Natural killer cell treated with Interleukin-12 subunit alpha and Interleukin-12 subunit beta and Interleukin-15 and Interleukin-18, amount 100 ng/mL, for 72 hours (primary cell): ENCODE results near the gene TRMT10B. TPM values are rescaled to one million over a fixed set of nuclear protein-coding genes. Genes with fewer than 3 reads are reported as not detected.

Source experiments
- ATAC-seq, 2 donors: fragments of 150-1000 bp; cut with Tn5 transposase in 1 of 2; sonication (Bioruptor Pico), chemical (Tn5 transposase) in 1 of 2; 2 replicates each; pipeline ENCODE4 v1.10.0; 2021
- DNase-seq: peaks from one replicate; pipeline ENCODE4 v3.0.0; 2022; ENCODE audit warnings: low spot score
- H3K27ac Mint-ChIP-seq, 2 donors: 1 replicate in 1 of 2; 2 replicates in 1 of 2; pipeline ENCODE4 v1.8.0; 2022; ENCODE audit warnings: mixed read lengths in 2 of 2, mild to moderate bottlenecking in 1 of 2, moderate library complexity in 1 of 2
- H3K27me3 Mint-ChIP-seq, 2 donors: 1 replicate in 1 of 2; 2 replicates in 1 of 2; pipeline ENCODE4 v1.8.0; 2022; ENCODE audit warnings: mixed read lengths in 2 of 2
- H3K36me3 Mint-ChIP-seq: one replicate; pipeline ENCODE4 v1.8.0; 2022; ENCODE audit warnings: mixed read lengths
- H3K4me1 Mint-ChIP-seq, 2 donors: 1 replicate in 1 of 2; 2 replicates in 1 of 2; pipeline ENCODE4 v1.8.0; 2022; ENCODE audit warnings: low read depth in 2 of 2, mixed read lengths in 2 of 2, mild to moderate bottlenecking in 1 of 2
- H3K4me3 Mint-ChIP-seq: one replicate; pipeline ENCODE4 v1.8.0; 2022; ENCODE audit warnings: mixed read lengths
- H3K9me3 Mint-ChIP-seq: 2 replicates; pipeline ENCODE4 v1.8.0; 2022; ENCODE audit warnings: mixed read lengths
- total RNA-seq, 2 donors: library from RNA; stranded (reverse); gene quantifications; one replicate each; pipeline ENCODE4 v1.2.3, GENCODE V29; 2022

TRMT10B gene
- total RNA-seq: 10 to 100 TPM; 12.1 to 19.0 TPM

- H3K9me3 Mint-ChIP-seq: no peaks in the 10 kb centered on the region
- ATAC-seq (peak; percentile 92 to 94), DNase-seq (peak; percentile 81)
- H3K27ac Mint-ChIP-seq: peak within 1 kb of the TSS; percentile 80 to 96
- H3K4me3 Mint-ChIP-seq: peak within 1 kb of the TSS; percentile 97
- H3K4me1 Mint-ChIP-seq: peaks cover 10 to 16% of the 10 kb centered on the region in 2 donors
- no peaks in the 10 kb centered on the region for H3K27me3 Mint-ChIP-seq
- H3K36me3 Mint-ChIP-seq: no peaks in the 10 kb centered on the region
Observed at GRCh38 chr9:37753489-37754190, at the start of gene TRMT10B. TRMT10B (plus strand) TSS chr9:37753805; CDS start chr9:37761932, 8,127 bp downstream.

- H3K27me3 Mint-ChIP-seq: peaks cover 28 to 42% of the 10 kb centered on the region in 2 donors
- ATAC-seq (no peak), DNase-seq (no peak)
- no peaks in the 10 kb centered on the region for H3K4me1 Mint-ChIP-seq
- no peaks in the 10 kb centered on the region for H3K9me3 Mint-ChIP-seq
- H3K36me3 Mint-ChIP-seq: no peaks in the 10 kb centered on the region
- H3K4me3 Mint-ChIP-seq: no peak overlapping the region
- no peak overlapping the region for H3K27ac Mint-ChIP-seq
Observed at GRCh38 chr9:37705787-37706186, 47.8 kb upstream of the TRMT10B start.

GRCh38 chr9:37706290-37706689 lies 47.3 kb upstream of the TRMT10B start:
- ATAC-seq (no peak), DNase-seq (no peak)
- H3K36me3 Mint-ChIP-seq: no peaks in the 10 kb centered on the region
- H3K4me1 Mint-ChIP-seq: no peaks in the 10 kb centered on the region
- H3K9me3 Mint-ChIP-seq: no peaks in the 10 kb centered on the region
- no peak overlapping the region for H3K4me3 Mint-ChIP-seq
- H3K27ac Mint-ChIP-seq: no peak overlapping the region
- peaks cover 28 to 37% of the 10 kb centered on the region in 2 donors for H3K27me3 Mint-ChIP-seq

GRCh38 chr9:37707748-37708147 lies 45.9 kb upstream of the TRMT10B start:
- no peak overlapping the region for H3K27ac Mint-ChIP-seq
- no peak overlapping the region for H3K4me3 Mint-ChIP-seq
- no peaks in the 10 kb centered on the region for H3K4me1 Mint-ChIP-seq
- ATAC-seq (no peak), DNase-seq (no peak)
- H3K36me3 Mint-ChIP-seq: no peaks in the 10 kb centered on the region
- peaks cover 28 to 33% of the 10 kb centered on the region in 2 donors for H3K27me3 Mint-ChIP-seq
- H3K9me3 Mint-ChIP-seq: no peaks in the 10 kb centered on the region

- Mint-ChIP-seq H3K9me3 (no peaks in the 10 kb centered on the region), H3K27me3 (peaks cover 30 to 38% of the 10 kb centered on the region in 2 donors), H3K4me1 (no peaks in the 10 kb centered on the region), H3K4me3 (no peak overlapping the region), H3K27ac (no peak overlapping the region), H3K36me3 (no peaks in the 10 kb centered on the region)
- DNase-seq: no peak
- no peak for ATAC-seq
Observed at GRCh38 chr9:37710046-37710445, 43.6 kb upstream of the TRMT10B start.

GRCh38 chr9:37715260-37715659 lies 38.3 kb upstream of the TRMT10B start:
- H3K4me1 Mint-ChIP-seq: no peaks in the 10 kb centered on the region
- H3K4me3 Mint-ChIP-seq: no peak overlapping the region
- DNase-seq (no peak), ATAC-seq (no peak)
- H3K27ac Mint-ChIP-seq: no peak overlapping the region
- H3K9me3 Mint-ChIP-seq: no peaks in the 10 kb centered on the region
- peaks cover 22 to 26% of the 10 kb centered on the region in 2 donors for H3K27me3 Mint-ChIP-seq
- H3K36me3 Mint-ChIP-seq: no peaks in the 10 kb centered on the region

- H3K9me3 Mint-ChIP-seq: no peaks in the 10 kb centered on the region
- H3K27ac Mint-ChIP-seq: no peak overlapping the region
- H3K27me3 Mint-ChIP-seq: peaks cover 26 to 27% of the 10 kb centered on the region in 2 donors
- no peak overlapping the region for H3K4me3 Mint-ChIP-seq
- no peak for ATAC-seq
- H3K4me1 Mint-ChIP-seq: no peaks in the 10 kb centered on the region
- DNase-seq: no peak
- H3K36me3 Mint-ChIP-seq: no peaks in the 10 kb centered on the region
Observed at GRCh38 chr9:37715991-37716505, 37.6 kb upstream of the TRMT10B start.

- no peaks in the 10 kb centered on the region for H3K9me3 Mint-ChIP-seq
- peaks cover 17 to 18% of the 10 kb centered on the region in 2 donors for H3K27me3 Mint-ChIP-seq
- DNase-seq (no peak), ATAC-seq (no peak)
- H3K4me1 Mint-ChIP-seq: no peaks in the 10 kb centered on the region
- H3K36me3 Mint-ChIP-seq: no peaks in the 10 kb centered on the region
- no peak overlapping the region for H3K4me3 Mint-ChIP-seq
- H3K27ac Mint-ChIP-seq: no peak overlapping the region
Observed at GRCh38 chr9:37719526-37719925, 34.1 kb upstream of the TRMT10B start.

- Mint-ChIP-seq H3K9me3 (no peaks in the 10 kb centered on the region), H3K27me3 (peaks cover 20 to 39% of the 10 kb centered on the region in 2 donors), H3K36me3 (no peaks in the 10 kb centered on the region), H3K27ac (no peak overlapping the region), H3K4me3 (no peak overlapping the region), H3K4me1 (no peaks in the 10 kb centered on the region)
- ATAC-seq: no peak
- no peak for DNase-seq
Observed at GRCh38 chr9:37727013-37727412, 26.6 kb upstream of the TRMT10B start.

GRCh38 chr9:37729499-37729898 lies 24.1 kb upstream of the TRMT10B start:
- H3K27ac Mint-ChIP-seq: no peak overlapping the region
- peaks cover 26 to 47% of the 10 kb centered on the region in 2 donors for H3K27me3 Mint-ChIP-seq
- no peaks in the 10 kb centered on the region for H3K4me1 Mint-ChIP-seq
- no peaks in the 10 kb centered on the region for H3K36me3 Mint-ChIP-seq
- no peak overlapping the region for H3K4me3 Mint-ChIP-seq
- DNase-seq: no peak
- no peaks in the 10 kb centered on the region for H3K9me3 Mint-ChIP-seq
- ATAC-seq: peak in 1 of 2 donors; percentile 31

GRCh38 chr9:37730256-37730655 lies 23.3 kb upstream of the TRMT10B start:
- no peak for ATAC-seq
- H3K27me3 Mint-ChIP-seq: peaks cover 30 to 50% of the 10 kb centered on the region in 2 donors

GRCh38 chr9:37730839-37731238 lies 22.8 kb upstream of the TRMT10B start:
- no peaks in the 10 kb centered on the region for H3K4me1 Mint-ChIP-seq
- H3K4me3 Mint-ChIP-seq: no peak overlapping the region
- H3K9me3 Mint-ChIP-seq: no peaks in the 10 kb centered on the region
- peaks cover 32 to 55% of the 10 kb centered on the region in 2 donors for H3K27me3 Mint-ChIP-seq
- H3K36me3 Mint-ChIP-seq: no peaks in the 10 kb centered on the region
- no peak overlapping the region for H3K27ac Mint-ChIP-seq
- ATAC-seq: no peak
- no peak for DNase-seq

More at GRCh38 chr9:37730256-37730655, 23.3 kb upstream of the TRMT10B start:
- no peak overlapping the region for H3K4me3 Mint-ChIP-seq
- H3K4me1 Mint-ChIP-seq: no peaks in the 10 kb centered on the region
- no peaks in the 10 kb centered on the region for H3K36me3 Mint-ChIP-seq
- DNase-seq: no peak
- H3K9me3 Mint-ChIP-seq: no peaks in the 10 kb centered on the region
- H3K27ac Mint-ChIP-seq: no peak overlapping the region

- DNase-seq (no peak), ATAC-seq (no peak)
- Mint-ChIP-seq H3K27me3 (peaks cover 28 to 47% of the 10 kb centered on the region in 2 donors), H3K27ac (no peak overlapping the region), H3K36me3 (no peaks in the 10 kb centered on the region), H3K9me3 (no peaks in the 10 kb centered on the region), H3K4me1 (no peaks in the 10 kb centered on the region), H3K4me3 (no peak overlapping the region)
Observed at GRCh38 chr9:37732086-37732741, 21.4 kb upstream of the TRMT10B start.

GRCh38 chr9:37732952-37733351 lies 20.7 kb upstream of the TRMT10B start:
- Mint-ChIP-seq H3K4me3 (no peak overlapping the region), H3K36me3 (no peaks in the 10 kb centered on the region), H3K9me3 (no peaks in the 10 kb centered on the region), H3K4me1 (no peaks in the 10 kb centered on the region), H3K27me3 (peaks cover 21 to 40% of the 10 kb centered on the region in 2 donors), H3K27ac (no peak overlapping the region)
- ATAC-seq (no peak), DNase-seq (no peak)
